H1 (cell line): Measurements from ENCODE around the gene ACADSB. TPM values are rescaled to one million over a fixed set of nuclear protein-coding genes. Genes with fewer than 3 reads are reported as not detected.

Experiments
- BRCA1 ChIP-seq: IDR thresholded peaks from 2 replicates; pipeline ENCODE4 v1.6.1; 2012; ENCODE audit warnings: low read depth, low read length, improper control_type of control experiment
- MAFK ChIP-seq: IDR thresholded peaks from 2 replicates; pipeline ENCODE4 v1.6.1; 2012; ENCODE audit warnings: low read depth, mild to moderate bottlenecking, improper control_type of control experiment, low read length
- NRF1 ChIP-seq: IDR thresholded peaks from 2 replicates; pipeline ENCODE4 v1.6.1; 2011; ENCODE audit warnings: mild to moderate bottlenecking, low read depth, low read length, improper control_type of control experiment
- RAD21 ChIP-seq, 2 experiments: IDR thresholded peaks in 1 of 2; conservative IDR thresholded peaks in 1 of 2; 2 replicates each; pipeline ENCODE4 v1.6.1; 2011; ENCODE audit warnings: low read depth in 2 of 2, low read length in 2 of 2, improper control_type of control experiment in 1 of 2, inconsistent platforms in 1 of 2, mild to moderate bottlenecking in 1 of 2, moderate library complexity in 1 of 2
- SRF ChIP-seq: IDR thresholded peaks from 2 replicates; pipeline ENCODE4 v1.6.1; 2011; ENCODE audit warnings: mild to moderate bottlenecking, low read depth, low read length, moderate library complexity
- SUZ12 ChIP-seq: fragments of 200-600 bp; sonication (generic); IDR thresholded peaks from 2 replicates; pipeline ENCODE4 v1.6.1; 2012; ENCODE audit warnings: mild to moderate bottlenecking, inconsistent platforms, low read length, moderate library complexity, mixed read lengths
- TBP ChIP-seq: IDR thresholded peaks from 2 replicates; pipeline ENCODE4 v1.6.1; 2011; ENCODE audit warnings: low read depth, low read length, improper control_type of control experiment
- polyA plus RNA-seq, 7 experiments: library from polyadenylated mRNA; depleted of rRNA in 3 of 7; stranded (reverse) in 5 of 7; unstranded in 2 of 7; fragments of >200 nt in 5 of 7; fragments of 200-250 nt in 2 of 7; gene quantifications; 1 replicate in 5 of 7; 2 replicates in 1 of 7; 4 replicates in 1 of 7; pipeline versions ENCODE4 v1.2.1 to v1.2.3, GENCODE V29; 2011 to 2013; ENCODE audit warnings: missing spikeins in 2 of 7, mixed read lengths in 2 of 7
- total RNA-seq: library from RNA; stranded (reverse); fragmentation: NEBNext Ultra II Directional; extraction: Animal tissue kit (Norgen Biotek cat#: 25700); gene quantifications from 2 replicates; pipeline ENCODE4 v1.2.1, GENCODE V29; 2021
- TF ChIP-seq, protein P1 (sequence below): fragments of 300-600 bp; sonication (generic); IDR thresholded peaks from 2 replicates; pipeline ENCODE4 v1.7.1; 2012; ENCODE audit warnings: low read length, moderate library complexity, mild to moderate bottlenecking, inconsistent platforms; ENCODE audit not compliant: insufficient replicate concordance
- TF ChIP-seq, protein P2 (sequence below): IDR thresholded peaks from 2 replicates; pipeline ENCODE4 v1.6.1; 2012; ENCODE audit warnings: inconsistent platforms

The ACADSB gene
- total and polyA plus RNA-seq, 2 of the 8 experiments (the other 6 are each of a cell fraction or from before 2014, with no cell fraction given) = 5.6 to 11.2 TPM

DNA sequence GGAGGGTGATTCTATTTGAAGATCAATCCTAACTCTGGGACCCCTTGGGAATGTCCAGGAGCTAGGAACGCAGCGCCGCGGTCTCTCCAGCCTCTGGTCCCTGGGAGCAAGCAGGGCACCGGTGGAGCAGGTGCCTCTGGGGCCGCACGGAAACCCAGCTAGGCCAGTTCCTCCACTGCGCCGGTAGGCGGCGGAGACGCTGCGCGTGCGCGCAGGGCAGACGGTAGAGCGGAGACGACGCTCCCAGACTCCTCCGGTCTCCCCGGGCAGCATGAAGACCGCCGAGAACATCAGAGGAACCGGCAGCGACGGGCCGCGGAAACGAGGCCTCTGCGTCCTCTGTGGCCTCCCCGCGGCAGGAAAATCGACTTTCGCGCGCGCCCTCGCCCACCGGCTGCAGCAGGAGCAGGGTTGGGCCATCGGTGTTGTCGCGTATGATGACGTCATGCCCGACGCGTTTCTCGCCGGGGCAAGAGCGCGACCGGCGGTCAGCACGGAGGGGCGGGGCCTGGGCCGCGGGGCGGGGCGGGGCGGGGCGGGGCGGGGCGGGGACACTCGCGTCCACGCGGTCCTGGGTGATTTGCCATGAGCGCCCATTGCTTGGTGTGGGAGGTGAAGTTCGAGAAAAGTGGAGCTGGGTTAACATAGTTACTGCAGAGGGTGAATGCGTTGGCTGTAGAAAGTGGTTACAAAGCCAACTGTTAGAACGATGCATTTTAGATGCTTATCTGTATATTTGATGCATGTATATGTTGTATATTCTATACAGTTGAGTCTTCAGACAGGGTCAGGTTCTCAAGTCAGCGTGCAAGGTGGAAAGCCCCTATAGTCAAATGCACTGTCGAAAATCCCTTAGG lies 28.4 kb upstream of the ACADSB start, which contains the start of gene PSTK (continued):
- TF ChIP-seq, protein P1, sequence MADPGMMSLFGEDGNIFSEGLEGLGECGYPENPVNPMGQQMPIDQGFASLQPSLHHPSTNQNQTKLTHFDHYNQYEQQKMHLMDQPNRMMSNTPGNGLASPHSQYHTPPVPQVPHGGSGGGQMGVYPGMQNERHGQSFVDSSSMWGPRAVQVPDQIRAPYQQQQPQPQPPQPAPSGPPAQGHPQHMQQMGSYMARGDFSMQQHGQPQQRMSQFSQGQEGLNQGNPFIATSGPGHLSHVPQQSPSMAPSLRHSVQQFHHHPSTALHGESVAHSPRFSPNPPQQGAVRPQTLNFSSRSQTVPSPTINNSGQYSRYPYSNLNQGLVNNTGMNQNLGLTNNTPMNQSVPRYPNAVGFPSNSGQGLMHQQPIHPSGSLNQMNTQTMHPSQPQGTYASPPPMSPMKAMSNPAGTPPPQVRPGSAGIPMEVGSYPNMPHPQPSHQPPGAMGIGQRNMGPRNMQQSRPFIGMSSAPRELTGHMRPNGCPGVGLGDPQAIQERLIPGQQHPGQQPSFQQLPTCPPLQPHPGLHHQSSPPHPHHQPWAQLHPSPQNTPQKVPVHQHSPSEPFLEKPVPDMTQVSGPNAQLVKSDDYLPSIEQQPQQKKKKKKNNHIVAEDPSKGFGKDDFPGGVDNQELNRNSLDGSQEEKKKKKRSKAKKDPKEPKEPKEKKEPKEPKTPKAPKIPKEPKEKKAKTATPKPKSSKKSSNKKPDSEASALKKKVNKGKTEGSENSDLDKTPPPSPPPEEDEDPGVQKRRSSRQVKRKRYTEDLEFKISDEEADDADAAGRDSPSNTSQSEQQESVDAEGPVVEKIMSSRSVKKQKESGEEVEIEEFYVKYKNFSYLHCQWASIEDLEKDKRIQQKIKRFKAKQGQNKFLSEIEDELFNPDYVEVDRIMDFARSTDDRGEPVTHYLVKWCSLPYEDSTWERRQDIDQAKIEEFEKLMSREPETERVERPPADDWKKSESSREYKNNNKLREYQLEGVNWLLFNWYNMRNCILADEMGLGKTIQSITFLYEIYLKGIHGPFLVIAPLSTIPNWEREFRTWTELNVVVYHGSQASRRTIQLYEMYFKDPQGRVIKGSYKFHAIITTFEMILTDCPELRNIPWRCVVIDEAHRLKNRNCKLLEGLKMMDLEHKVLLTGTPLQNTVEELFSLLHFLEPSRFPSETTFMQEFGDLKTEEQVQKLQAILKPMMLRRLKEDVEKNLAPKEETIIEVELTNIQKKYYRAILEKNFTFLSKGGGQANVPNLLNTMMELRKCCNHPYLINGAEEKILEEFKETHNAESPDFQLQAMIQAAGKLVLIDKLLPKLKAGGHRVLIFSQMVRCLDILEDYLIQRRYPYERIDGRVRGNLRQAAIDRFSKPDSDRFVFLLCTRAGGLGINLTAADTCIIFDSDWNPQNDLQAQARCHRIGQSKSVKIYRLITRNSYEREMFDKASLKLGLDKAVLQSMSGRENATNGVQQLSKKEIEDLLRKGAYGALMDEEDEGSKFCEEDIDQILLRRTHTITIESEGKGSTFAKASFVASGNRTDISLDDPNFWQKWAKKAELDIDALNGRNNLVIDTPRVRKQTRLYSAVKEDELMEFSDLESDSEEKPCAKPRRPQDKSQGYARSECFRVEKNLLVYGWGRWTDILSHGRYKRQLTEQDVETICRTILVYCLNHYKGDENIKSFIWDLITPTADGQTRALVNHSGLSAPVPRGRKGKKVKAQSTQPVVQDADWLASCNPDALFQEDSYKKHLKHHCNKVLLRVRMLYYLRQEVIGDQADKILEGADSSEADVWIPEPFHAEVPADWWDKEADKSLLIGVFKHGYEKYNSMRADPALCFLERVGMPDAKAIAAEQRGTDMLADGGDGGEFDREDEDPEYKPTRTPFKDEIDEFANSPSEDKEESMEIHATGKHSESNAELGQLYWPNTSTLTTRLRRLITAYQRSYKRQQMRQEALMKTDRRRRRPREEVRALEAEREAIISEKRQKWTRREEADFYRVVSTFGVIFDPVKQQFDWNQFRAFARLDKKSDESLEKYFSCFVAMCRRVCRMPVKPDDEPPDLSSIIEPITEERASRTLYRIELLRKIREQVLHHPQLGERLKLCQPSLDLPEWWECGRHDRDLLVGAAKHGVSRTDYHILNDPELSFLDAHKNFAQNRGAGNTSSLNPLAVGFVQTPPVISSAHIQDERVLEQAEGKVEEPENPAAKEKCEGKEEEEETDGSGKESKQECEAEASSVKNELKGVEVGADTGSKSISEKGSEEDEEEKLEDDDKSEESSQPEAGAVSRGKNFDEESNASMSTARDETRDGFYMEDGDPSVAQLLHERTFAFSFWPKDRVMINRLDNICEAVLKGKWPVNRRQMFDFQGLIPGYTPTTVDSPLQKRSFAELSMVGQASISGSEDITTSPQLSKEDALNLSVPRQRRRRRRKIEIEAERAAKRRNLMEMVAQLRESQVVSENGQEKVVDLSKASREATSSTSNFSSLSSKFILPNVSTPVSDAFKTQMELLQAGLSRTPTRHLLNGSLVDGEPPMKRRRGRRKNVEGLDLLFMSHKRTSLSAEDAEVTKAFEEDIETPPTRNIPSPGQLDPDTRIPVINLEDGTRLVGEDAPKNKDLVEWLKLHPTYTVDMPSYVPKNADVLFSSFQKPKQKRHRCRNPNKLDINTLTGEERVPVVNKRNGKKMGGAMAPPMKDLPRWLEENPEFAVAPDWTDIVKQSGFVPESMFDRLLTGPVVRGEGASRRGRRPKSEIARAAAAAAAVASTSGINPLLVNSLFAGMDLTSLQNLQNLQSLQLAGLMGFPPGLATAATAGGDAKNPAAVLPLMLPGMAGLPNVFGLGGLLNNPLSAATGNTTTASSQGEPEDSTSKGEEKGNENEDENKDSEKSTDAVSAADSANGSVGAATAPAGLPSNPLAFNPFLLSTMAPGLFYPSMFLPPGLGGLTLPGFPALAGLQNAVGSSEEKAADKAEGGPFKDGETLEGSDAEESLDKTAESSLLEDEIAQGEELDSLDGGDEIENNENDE = no peak
- TF ChIP-seq SRF (peak; percentile 67), RAD21 (IDR thresholded peaks at IDR 0.05 in 1 of 2, conservative IDR thresholded peaks at IDR 0.05 in 1 of 2; ENCODE audit: low read depth in 2 of 2, low read length in 2 of 2) (peak; percentile 46 to 61), NRF1 (peak; percentile 68), SUZ12 (no peak), TBP (peak; percentile 75; the same call in 1 of the 2 replicates), MAFK (no peak), BRCA1 (no peak)
- TF ChIP-seq, protein P2, sequence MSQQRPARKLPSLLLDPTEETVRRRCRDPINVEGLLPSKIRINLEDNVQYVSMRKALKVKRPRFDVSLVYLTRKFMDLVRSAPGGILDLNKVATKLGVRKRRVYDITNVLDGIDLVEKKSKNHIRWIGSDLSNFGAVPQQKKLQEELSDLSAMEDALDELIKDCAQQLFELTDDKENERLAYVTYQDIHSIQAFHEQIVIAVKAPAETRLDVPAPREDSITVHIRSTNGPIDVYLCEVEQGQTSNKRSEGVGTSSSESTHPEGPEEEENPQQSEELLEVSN = peak; percentile 83
